Measurements from ENCODE around the gene CBLL1.

GRCh38 chr7:107754642-107755041 is 10.7 kb downstream of the CBLL1 start:
- TF ChIP-seq CTCF (IDR thresholded peaks at IDR 0.05) (no peak), POLR2A (IDR thresholded peaks at IDR 0.05) (no peak)

Data from testis (tissue), 2 donors.